Left renal pelvis (tissue), 4 donors: ENCODE measurements around the gene SLX1B. TPM values are rescaled to one million over a fixed set of nuclear protein-coding genes. Genes with fewer than 3 reads are reported as not detected.
"Not testable (repeated sequence)": the region's sequence is repeated elsewhere in the genome, so short reads cannot be mapped to it uniquely, and the experiment has no call there.

Source experiments
- DNase-seq, 4 donors: peaks; one replicate each; pipeline ENCODE4 v3.0.0-alpha.2; 2013; ENCODE audit warnings: low read depth in 4 of 4, low spot score in 3 of 4
- polyA plus RNA-seq, 4 donors: library from polyadenylated mRNA; unstranded; fragments of 120-200 nt; gene quantifications; one replicate each; pipeline ENCODE4 v1.2.1, GENCODE V29; 2013; ENCODE audit not compliant: insufficient read length in 4 of 4

SLX1B gene
- 10 to 100 TPM in 1 of 4 donors, 1 to 10 TPM in 3; 3.3 to 16.7 (median 6.8) TPM for polyA plus RNA-seq

DNA sequence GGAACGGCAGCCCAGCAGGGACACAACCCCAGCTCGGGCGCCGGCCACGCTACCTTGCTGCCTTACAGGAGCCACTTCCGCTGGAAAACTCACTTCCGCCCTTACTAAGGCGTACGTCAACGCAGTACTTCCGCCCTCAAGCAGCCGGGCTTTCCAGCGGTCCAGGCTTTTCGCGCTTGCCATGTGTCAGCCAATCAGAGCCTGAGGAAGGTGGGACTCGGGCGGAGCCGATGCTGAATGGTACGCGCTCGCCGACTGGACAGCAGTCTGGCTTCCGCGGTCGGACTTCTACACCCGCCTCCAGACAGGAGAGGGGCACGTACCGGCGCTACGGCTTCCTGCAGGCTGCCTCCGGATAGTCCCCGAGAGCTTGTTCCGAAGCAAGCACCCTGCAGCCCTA, at the start of gene SLX1B, which contains the start of gene BOLA2:
Gene SLX1B, plus strand, starts transcription at position 265 of the 400 bp plus-strand sequence.
Gene BOLA2, minus strand, starts transcription at position 83 of the 400 bp plus-strand sequence. CDS start 98 bp downstream, outside the sequence.
- not testable (repeated sequence) for DNase-seq

- not testable (repeated sequence) for DNase-seq
Measured at GRCh38 chr16:29405249-29405648, 49.1 kb upstream of the SLX1B start.

DNA sequence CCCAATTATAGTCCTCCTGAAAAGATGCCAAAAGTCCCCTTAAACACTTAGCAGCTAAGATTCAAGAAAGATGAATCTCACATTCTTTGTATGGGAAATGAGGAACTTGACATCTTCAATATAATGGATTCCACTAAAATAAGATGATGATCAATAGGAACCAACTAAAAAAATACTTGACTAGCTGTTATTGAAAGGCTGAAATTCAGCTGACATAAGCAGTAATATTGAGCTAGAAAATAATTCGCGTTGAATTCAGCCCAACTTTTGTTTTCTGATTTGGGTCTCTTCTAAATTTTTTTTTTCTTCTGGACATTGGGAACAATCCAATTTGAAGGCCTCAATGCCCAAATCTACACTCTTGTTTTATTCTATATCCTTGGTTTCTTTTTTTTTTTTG, 30.7 kb upstream of the SLX1B start:
- DNase-seq = not testable (repeated sequence)

- not testable (repeated sequence) for DNase-seq
Measured at GRCh38 chr16:29425390-29425789, 28.9 kb upstream of the SLX1B start.

DNA sequence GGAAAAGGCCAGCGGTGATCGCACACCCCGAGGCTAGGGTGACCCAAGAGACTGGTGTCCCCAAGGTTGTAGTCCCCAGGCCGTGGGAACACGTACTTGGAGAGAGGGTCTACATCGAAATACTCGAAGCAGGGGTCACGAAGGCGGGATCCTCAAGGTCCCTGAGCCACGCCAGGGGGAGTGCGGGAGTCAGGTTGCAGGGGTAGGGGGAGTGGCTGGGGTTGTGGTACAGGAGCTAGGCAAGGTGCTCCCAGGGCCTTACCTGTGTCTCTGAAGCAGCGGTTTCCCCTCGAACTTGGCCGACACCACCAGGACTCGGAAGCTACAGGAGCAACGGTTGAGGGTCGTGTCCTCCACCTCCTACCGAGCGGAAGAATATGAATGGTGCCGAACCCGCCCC, 579 bp upstream of the SLX1B start:
- DNase-seq = not testable (repeated sequence)

DNA sequence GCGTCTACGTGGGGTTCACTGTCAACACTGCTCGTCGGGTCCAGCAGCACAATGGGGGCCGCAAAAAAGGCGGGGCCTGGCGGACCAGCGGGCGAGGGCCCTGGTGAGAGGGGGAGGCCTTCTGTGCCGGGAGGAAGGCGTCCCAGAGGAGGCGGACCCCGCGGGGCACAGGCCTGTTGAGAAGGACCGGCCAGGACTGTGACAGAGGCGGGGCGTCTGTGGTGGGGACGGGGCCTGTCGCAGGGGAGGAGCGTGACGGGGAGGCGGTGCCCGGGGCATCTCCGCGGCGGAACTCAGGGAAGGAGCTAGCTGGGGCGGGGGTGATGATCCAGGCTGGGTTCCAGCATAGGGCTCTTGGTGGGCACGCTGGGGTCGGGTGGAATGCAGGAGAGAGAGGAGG, 495 bp downstream of the SLX1B start:
- DNase-seq = not testable (repeated sequence)

GRCh38 chr16:29457660-29458059, 3.3 kb downstream of the SLX1B start:
- DNase-seq = not testable (repeated sequence)

- DNase-seq = not testable (repeated sequence)
Measured at GRCh38 chr16:29459706-29460646, 5.6 kb downstream of the SLX1B start, which contains the start of gene SULT1A4. Gene SULT1A4, plus strand, starts transcription at chr16:29459913. Its CDS starts 1,473 bp downstream, at chr16:29461386.

DNA sequence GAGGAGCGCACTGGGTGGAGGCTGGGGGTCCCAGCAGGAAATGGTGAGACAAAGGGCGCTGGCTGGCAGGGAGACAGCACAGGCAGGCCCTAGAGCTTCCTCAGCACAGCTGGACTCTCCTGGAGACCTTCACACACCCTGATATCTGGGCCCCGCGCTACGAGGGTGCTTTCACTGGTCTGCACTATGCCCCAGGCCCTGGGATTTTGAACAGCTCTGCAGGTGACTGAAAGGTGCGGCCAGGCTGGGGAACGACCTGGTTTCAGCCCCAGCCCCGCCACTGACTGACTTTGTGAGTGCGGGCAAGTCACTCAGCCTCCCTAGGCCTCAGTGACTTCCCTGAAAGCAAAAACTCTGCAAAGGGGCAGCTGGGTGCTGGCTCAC, 6.3 kb downstream of the SLX1B start:
- DNase-seq = not testable (repeated sequence)

- DNase-seq = not testable (repeated sequence)
Measured at GRCh38 chr16:29465985-29466824, 11.9 kb downstream of the SLX1B start.

GRCh38 chr16:29466904-29467303, 12.6 kb downstream of the SLX1B start:
- not testable (repeated sequence) for DNase-seq

DNA sequence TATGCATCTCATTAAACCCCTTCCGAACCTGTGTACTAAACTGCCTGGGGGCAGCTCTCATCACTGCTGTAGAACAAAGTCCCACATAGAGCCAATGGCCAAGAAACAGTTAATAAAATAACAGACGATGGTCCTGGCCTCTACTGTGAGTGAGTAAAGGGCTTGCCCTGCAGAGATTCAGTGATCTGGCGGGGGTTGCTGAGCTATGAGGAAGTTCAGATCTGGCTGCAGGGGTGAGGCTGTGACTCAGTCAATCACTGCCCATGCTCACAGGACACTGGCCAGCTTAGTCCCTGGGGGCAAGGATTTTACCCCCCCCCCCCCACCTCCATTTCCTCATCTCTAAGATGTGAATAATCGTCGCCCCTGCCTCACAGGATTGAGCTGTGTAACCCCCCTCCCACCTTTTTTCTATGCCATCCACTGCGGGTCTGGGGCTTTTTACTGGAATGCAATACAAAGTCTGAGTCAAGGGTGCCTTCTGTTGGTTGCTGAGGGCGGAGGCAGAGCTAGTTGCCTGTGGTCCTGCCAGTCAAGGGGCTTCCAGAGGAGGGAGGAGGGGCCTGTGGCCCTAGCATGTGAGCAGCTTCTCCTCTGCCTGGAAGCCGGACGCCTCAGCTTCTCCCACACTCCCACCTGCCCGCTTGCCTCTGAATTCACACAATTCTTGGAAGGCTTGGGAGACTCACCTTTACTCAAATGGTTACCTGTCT, 13.5 kb downstream of the SLX1B start:
- not testable (repeated sequence) for DNase-seq

DNA sequence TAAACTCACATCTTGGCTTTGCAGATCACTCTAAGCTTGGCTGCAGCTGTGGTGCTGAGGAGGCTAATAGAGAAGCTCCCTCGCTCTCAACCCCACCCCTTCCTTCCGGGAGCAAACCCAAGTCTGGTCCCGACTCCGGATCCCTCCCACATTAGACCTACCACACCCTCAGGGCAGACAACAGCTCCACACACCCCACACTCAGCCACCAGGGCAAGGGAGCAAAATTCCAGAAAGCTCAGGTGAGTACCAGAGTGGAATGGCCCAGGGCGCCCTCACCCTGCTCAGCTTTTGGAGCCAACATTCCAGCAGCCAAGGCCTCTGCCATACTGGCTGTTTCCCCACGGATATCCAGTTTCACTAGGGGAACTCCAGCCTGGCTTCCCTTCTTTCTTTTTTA, 15.3 kb downstream of the SLX1B start:
- DNase-seq = not testable (repeated sequence)

GRCh38 chr16:29472065-29472464, 17.7 kb downstream of the SLX1B start:
- not testable (repeated sequence) for DNase-seq

GRCh38 chr16:29482276-29482675, 27.9 kb downstream of the SLX1B start:
- DNase-seq = not testable (repeated sequence)

- DNase-seq = not testable (repeated sequence)
Measured at GRCh38 chr16:29506308-29506707, 52.0 kb downstream of the SLX1B start, which contains the start of gene NPIPB12. Gene NPIPB12, minus strand, starts transcription at chr16:29506408.
